Muscle of arm (tissue), 14 donors: ENCODE data around the gene CNPY4. TPM values are rescaled to one million over a fixed set of nuclear protein-coding genes. Genes with fewer than 3 reads are reported as not detected.

Experiments used
- DNase-seq: peaks from one replicate; pipeline ENCODE4 v3.0.0-alpha.2; 2013
- long read RNA-seq, 11 donors: transcript quantifications; one replicate each; lab custom pipeline, GENCODE V29; 2026
- polyA plus RNA-seq, 12 donors: library from polyadenylated mRNA; unstranded; fragments of 120-200 nt; gene quantifications; one replicate each; pipeline ENCODE4 v1.2.1, GENCODE V29; 2013; ENCODE audit not compliant: insufficient read length in 12 of 12

CNPY4 gene
- 10 to 100 TPM in 11 of 12 donors, not detected in 1; 28.6 to 50.9 (median 38.8) TPM for polyA plus RNA-seq
- long read RNA-seq, donor 1, partial matches to known transcripts: 11 of 18 reads
- long read RNA-seq, donor 1, other reads (novel, unspliced or antisense): 0 of 18 reads
- long read RNA-seq, donor 2, transcript CNPY4-201 (6 exons, 1,502 nt): major isoform, 16 of 19 reads
- long read RNA-seq, donor 2, partial matches to known transcripts: 0 of 19 reads
- long read RNA-seq, donor 2, other reads (novel, unspliced or antisense): 0 of 19 reads
- long read RNA-seq, donor 3, transcript CNPY4-201 (6 exons, 1,502 nt): major isoform, 9 of 10 reads
- long read RNA-seq, donor 3, partial matches to known transcripts: 0 of 10 reads
- long read RNA-seq, donor 3, other reads (novel, unspliced or antisense): 0 of 10 reads
- long read RNA-seq, donor 4, partial matches to known transcripts: 5 of 9 reads
- long read RNA-seq, donor 4, other reads (novel, unspliced or antisense): 0 of 9 reads
- long read RNA-seq, donor 5, transcript CNPY4-204 (5 exons, 1,024 nt): minor isoform, 5 of 25 reads
- long read RNA-seq, donor 5, transcript CNPY4-201 (6 exons, 1,502 nt): major isoform, 20 of 25 reads
- long read RNA-seq, donor 5, partial matches to known transcripts: 0 of 25 reads
- long read RNA-seq, donor 5, other reads (novel, unspliced or antisense): 0 of 25 reads
- long read RNA-seq, donor 6, transcript CNPY4-201 (6 exons, 1,502 nt): major isoform, 9 of 9 reads
- long read RNA-seq, donor 6, partial matches to known transcripts: 0 of 9 reads
- long read RNA-seq, donor 6, other reads (novel, unspliced or antisense): 0 of 9 reads
- long read RNA-seq, donor 7, transcript CNPY4-201 (6 exons, 1,502 nt): major isoform, 5 of 7 reads
- long read RNA-seq, donor 7, partial matches to known transcripts: 0 of 7 reads
- long read RNA-seq, donor 7, other reads (novel, unspliced or antisense): 0 of 7 reads
- long read RNA-seq, donor 8, transcript CNPY4-201 (6 exons, 1,502 nt): major isoform, 6 of 11 reads
- long read RNA-seq, donor 8, transcript CNPY4-204 (5 exons, 1,024 nt): minor isoform, 5 of 11 reads
- long read RNA-seq, donor 8, partial matches to known transcripts: 0 of 11 reads
- long read RNA-seq, donor 8, other reads (novel, unspliced or antisense): 0 of 11 reads
- long read RNA-seq, donor 9, transcript CNPY4-201 (6 exons, 1,502 nt): major isoform, 14 of 19 reads
- long read RNA-seq, donor 9, transcript CNPY4-204 (5 exons, 1,024 nt): minor isoform, 5 of 19 reads
- long read RNA-seq, donor 9, partial matches to known transcripts: 0 of 19 reads
- long read RNA-seq, donor 9, other reads (novel, unspliced or antisense): 0 of 19 reads
- long read RNA-seq, donor 10, transcript CNPY4-201 (6 exons, 1,502 nt): major isoform, 9 of 12 reads
- long read RNA-seq, donor 10, partial matches to known transcripts: 0 of 12 reads
- long read RNA-seq, donor 10, other reads (novel, unspliced or antisense): 0 of 12 reads
- long read RNA-seq, donor 11, transcript CNPY4-201 (6 exons, 1,502 nt): major isoform, 15 of 19 reads
- long read RNA-seq, donor 11, partial matches to known transcripts: 0 of 19 reads
- long read RNA-seq, donor 11, other reads (novel, unspliced or antisense): 0 of 19 reads

DNA sequence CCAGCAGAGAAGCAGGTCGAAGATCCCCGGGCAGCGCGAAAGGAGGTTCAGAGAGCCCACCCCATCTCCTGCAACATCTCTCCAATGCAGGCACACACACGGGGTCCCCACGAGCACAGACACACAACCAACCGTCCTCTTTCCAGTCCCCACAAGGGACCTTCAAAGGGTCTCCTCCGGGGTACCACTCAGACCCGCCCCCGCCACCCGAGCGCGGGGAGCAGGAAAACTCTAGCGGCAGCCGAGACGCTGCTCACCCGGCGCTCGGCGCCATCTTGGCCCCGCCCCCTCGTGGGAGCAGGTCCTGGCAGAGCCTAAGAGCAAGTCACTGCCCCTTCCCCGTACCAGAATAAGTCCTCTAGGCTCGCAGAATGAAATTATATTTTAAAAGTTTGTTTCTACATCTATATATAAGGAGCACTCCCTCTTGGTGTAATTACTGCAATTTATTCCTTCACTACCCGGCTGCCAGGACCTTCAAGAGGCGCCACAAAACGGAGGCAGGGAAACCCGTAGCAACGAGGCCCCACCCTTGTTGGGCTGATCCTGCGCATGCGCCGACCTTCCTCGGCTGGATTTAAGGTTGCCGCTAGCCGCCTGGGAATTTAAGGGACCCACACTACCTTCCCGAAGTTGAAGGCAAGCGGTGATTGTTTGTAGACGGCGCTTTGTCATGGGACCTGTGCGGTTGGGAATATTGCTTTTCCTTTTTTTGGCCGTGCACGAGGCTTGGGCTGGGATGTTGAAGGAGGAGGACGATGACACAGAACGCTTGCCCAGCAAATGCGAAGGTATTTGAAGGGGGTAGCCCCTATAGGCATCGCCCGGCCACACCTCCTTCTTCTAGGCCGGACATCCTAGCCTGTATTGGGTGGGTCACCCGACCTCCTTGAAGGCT lies at the start of gene CNPY4, which contains the start of gene TAF6:
TSS of gene CNPY4 (plus strand) at position 563 of the 898 bp plus-strand sequence. CDS start at position 674, 111 bp downstream.
TSS of gene TAF6 (minus strand) at position 287 of the 898 bp plus-strand sequence. CDS start 5,149 bp downstream, outside the sequence.
- DNase-seq: peak; percentile 98

GRCh38 chr7:100069991-100070390 lies 49.4 kb upstream of the CNPY4 start:
- DNase-seq: no peak

DNA sequence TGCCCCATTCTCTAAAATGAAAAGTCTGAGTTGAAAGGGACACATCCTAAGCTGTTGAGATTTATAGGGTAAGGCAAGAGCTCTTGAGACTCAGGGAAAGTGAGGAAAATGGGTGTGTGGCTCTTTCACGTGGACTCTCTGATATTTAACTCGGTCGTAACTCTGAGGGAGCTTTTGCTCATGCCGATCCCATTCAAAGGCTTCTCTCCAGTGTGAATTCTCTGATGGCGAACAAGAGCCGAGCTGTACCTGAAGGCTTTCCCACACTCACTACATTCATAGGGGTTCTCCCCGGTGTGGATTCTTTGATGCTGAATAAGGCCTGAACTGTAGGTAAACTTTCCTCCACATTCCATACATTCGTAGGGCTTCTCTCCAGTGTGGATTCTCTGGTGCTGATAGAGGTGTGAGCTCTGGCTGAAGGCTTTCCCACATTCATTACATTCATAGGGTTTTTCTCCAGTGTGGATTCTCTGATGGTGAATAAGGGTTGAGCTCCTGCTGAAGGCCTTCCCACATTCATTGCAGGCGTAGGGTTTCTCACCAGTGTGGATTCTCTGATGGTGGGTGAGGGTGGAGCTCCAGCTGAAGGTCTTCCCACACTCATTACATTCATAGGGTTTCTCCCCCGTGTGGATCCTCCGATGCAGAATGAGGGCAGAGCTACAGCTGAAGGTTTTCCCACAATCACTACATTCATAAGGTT lies 48.3 kb upstream of the CNPY4 start:
- no peak for DNase-seq

DNA sequence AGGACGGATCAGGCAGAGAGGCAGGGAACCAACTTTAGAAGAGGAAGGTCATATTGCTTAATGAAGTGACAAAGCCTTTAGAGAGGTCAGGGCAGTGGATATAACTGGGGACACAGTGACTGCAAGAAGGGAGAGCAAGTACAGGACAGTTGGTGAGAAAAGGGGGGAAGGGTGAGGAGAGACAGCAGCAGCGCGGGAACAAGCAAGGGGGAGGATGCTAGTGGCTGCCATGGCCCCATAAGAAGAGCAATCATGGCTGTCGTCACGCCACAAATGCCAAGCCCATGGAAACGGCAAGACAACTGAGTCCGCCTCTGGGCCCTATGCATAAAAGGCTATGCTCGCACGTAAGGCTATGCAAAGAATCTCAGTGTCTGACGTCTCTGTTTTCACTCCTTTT lies 47.0 kb upstream of the CNPY4 start:
- DNase-seq: no peak

- no peak for DNase-seq
These were observed 44.6 kb upstream of the CNPY4 start for GRCh38 chr7:100074841-100075240.

GRCh38 chr7:100075418-100075817 lies 44.0 kb upstream of the CNPY4 start:
- DNase-seq: no peak

- DNase-seq: no peak
These were observed 42.2 kb upstream of the CNPY4 start for GRCh38 chr7:100077205-100077604.

DNA sequence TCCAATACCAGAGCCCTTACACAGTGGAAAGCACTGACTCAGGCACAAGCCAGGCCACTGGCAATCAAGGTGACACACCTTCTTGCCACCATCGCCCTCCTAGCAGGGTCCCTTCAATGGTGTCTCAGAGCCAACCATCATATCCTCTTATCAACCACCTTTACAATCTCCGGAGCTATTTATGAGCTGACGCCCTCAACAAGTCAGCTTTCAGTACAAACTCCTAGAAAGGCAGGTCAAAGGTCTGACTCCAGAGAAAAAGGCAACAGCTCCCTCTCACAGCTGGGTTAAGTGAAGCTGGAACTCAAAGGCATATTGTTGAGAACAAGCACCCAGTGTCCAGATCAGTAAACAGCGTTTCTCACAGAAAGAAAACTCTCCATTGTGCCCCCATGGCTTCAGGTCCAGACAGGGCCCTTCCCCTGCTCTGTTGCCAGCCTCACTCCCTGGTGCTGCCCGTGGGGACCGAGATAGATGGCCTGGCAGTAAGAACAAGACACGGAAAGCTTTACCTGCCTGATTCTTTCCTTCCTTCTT lies 40.3 kb upstream of the CNPY4 start:
- no peak for DNase-seq

GRCh38 chr7:100080907-100081534 lies 38.4 kb upstream of the CNPY4 start:
- DNase-seq: no peak

DNA sequence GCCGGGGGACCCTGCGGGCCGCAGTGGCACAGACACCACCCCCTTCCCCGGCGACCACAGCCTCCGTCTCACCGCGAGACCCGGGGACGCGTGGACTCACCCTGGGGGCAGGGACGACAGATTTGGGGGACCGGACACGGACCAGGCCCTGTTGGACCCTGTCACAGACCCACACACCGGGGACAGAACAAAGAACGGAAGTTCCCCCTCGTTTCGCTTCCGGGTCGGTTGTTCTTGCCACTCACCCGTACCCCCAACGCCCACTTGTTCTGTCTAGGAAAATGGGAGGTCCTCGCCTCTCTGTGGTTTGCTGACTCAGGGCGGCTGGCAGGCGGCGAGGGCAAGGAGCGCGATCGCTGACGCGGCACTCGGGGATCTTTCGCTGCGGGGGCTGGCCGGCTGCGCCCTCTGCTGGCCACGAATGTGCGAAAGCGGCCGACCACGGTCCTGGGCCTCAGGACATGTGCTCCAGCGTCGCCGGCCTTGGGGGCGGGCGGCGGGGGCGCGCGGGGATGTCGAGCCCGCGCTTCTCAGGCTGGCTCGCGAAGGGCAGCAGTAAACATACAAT lies 37.8 kb upstream of the CNPY4 start, which contains the start of gene ZNF3:
TSS of gene ZNF3 (minus strand) at position 189 of the 568 bp plus-strand sequence. CDS start 4,366 bp downstream, outside the sequence.
- DNase-seq: peak; percentile 99

- no peak for DNase-seq
These were observed 36.5 kb upstream of the CNPY4 start for GRCh38 chr7:100082978-100083377.

DNA sequence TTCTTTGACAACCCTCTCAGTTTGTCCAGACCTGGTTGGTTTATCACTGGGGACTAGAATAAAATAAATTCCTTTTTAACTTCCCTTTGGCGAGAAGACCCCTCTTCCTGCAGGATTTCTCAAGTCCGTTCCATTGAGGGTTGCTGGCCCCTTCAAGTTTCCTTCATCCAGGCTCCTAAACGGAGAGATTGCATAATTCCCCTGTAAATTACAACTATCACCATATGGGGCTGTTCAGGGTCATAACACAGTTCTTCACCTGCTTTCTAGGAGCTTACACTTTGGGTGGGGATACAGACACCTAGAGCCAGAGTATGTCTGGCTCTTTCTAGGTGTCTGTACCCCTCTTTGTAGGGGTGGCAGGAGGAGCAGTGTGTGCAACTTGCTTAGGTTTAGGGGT lies 33.9 kb upstream of the CNPY4 start:
- DNase-seq: no peak

GRCh38 chr7:100087055-100087750 lies 32.2 kb upstream of the CNPY4 start:
- DNase-seq: no peak

- DNase-seq: no peak
These were observed 31.3 kb upstream of the CNPY4 start for GRCh38 chr7:100088095-100088620.

- peak; percentile 83 for DNase-seq
These were observed 30.6 kb upstream of the CNPY4 start, which contains the start of gene COPS6 for GRCh38 chr7:100088621-100089457. TSS of gene COPS6 (plus strand) at chr7:100088969. CDS start at chr7:100088991, 22 bp downstream.
